HCT116 (cell line): Measurements from ENCODE around the gene GNG13.

Source experiments
- CTCF ChIP-seq, 3 experiments: fragments of 200-600 bp in 1 of 3; sonication (generic) in 1 of 3; IDR thresholded peaks in 2 of 3; conservative IDR thresholded peaks in 1 of 3; 2 replicates each; pipeline ENCODE4 v1.5.1; 2012 to 2017; ENCODE audit warnings: low read depth in 2 of 3, low read length in 2 of 3, antibody characterized with exemption in 1 of 3, borderline replicate concordance in 1 of 3, control low read depth in 1 of 3, mild to moderate bottlenecking in 1 of 3, mixed read lengths in 1 of 3, mixed run types in 1 of 3, moderate library complexity in 1 of 3; ENCODE audit not compliant: insufficient read depth in 1 of 3
- EGR1 ChIP-seq: IDR thresholded peaks from 2 replicates; pipeline ENCODE4 v1.6.1; 2012; ENCODE audit warnings: low read depth
- EZH2phosphoT487 ChIP-seq: fragments of 200-600 bp; IDR thresholded peaks from 2 replicates; pipeline ENCODE4 v1.6.1; 2018; ENCODE audit warnings: antibody characterized with exemption, borderline replicate concordance
- RAD21 ChIP-seq: IDR thresholded peaks from 2 replicates; pipeline ENCODE4 v1.6.1; 2012; ENCODE audit warnings: low read depth, mild to moderate bottlenecking

- TF ChIP-seq EZH2phosphoT487 (no peak), CTCF (IDR thresholded peaks at IDR 0.05 in 2 of 3, conservative IDR thresholded peaks at IDR 0.05 in 1 of 3; ENCODE audit: borderline replicate concordance in 1 of 3, insufficient read depth in 1 of 3, low read depth in 2 of 3, low read length in 2 of 3) (no peak), RAD21 (no peak), EGR1 (no peak)
Measured at GRCh38 chr16:759110-759910, 41.2 kb downstream of the GNG13 start.
